CD4-positive, alpha-beta T cell treated with Interleukin-17A for 1 hour (primary cell): ENCODE results near the gene TBC1D1.
A peak's percentile ranks its signal among the peaks of the same experiment; 100 is the strongest.

ENCODE experiments used
- DNase-seq: peaks from one replicate; pipeline ENCODE4 v3.0.0-alpha.2; 2020

Gene TBC1D1

DNA sequence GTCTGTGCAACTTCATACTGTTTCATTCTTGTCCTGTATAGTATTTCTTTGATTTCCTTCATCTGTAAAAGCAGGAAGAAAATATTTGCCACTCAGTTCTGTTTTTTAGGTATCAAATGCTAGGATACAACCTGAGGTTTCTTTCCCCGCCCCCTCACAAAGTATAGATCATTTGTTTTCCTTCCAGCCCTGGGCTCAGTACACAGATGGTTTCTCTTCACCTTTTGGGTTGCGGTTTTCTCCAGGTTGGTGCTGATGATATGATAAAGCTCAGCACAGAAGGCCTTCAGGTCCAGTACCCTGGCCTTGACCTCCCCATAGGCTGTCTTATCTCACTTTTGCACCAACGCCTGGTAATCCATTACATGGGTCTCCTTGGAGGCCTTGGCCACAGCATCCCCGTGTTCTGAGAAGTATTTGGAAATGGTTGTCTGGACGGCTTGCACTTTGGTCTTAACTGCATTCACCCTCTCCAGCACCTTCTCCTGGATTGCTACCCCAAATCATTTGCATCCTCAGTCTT is 104.5 kb downstream of the TBC1D1 start:
- DNase-seq = no peak

DNA sequence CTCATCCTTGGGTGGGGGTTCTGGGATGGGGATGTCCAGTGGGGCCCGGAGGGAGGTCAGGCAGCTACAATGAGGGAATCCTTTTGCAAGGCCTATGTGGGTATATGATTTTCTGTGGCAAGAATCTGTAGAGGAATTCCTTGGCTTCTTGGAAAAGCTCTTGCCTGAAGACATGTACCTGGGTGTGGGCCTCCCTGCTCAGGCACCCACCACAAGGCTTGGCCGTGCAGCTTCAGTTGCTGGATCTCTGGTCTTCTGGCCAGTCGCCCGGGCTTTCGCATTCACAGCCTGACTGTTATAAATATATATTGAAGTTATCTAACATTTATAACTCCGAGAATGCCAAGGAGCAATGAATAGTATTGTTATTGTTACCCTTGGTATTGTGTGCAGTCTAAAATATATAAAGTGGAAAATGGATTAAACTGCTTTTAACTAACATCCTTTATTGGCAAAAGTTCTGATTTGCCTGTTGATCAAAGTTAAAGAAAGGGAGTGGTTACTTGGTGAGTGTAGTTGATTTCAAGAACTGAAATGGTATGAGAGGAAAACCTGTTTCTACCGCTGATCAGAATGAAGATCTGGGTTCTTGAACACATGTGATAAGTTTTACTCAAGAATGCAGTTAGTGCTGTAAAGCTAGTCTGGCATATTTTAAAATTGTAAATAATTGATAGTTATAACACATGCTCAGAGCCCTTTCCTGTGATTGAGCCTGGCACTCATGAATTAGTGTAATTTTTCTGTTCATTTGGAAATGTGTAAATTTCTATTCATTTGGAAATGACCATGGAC is 105.3 kb downstream of the TBC1D1 start:
- DNase-seq = no peak

DNA sequence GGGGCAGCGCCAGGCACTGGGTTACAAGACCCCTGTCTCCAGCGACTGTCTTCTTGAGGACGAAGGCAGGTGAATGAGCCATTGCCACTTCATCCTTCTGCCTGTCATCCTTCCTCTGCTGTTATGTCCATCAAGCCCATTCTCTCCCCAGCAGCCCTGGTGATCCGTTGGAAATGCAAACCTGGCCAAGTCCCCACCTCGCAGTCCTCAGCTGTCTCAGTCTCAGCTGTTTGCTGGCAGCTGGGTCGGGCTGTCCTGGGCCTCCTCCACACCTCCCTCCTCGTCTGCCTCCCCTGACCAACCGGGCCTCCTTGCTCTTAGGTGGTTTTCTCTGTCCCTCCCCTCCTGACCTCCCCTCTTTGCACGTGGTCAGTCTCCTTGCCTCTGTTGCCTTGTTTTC is 107.3 kb downstream of the TBC1D1 start:
- DNase-seq = no peak

GRCh38 chr4:37999000-37999716 is 108.3 kb downstream of the TBC1D1 start:
- no peak for DNase-seq

- no peak for DNase-seq
Observed at GRCh38 chr4:37999965-38000364, 109.1 kb downstream of the TBC1D1 start.

DNA sequence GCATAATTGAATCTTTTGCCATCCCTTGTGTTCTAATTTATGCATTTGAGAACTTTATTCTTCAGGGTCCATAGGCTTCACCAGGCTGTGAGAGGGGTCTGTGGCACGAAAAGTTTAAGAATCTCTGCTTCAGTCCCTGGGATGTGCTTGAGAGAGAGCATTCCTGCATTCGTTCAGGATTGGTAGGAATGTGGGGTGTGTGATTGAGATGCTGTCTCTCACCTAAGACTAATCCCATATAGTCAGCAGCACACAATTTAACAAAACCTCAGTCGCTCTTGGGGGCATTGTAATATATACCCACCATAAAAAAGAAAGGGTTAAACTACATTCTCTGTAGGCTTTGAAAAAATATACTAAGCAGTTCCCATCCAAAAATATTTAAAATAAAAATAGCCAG is 111.0 kb downstream of the TBC1D1 start:
- no peak for DNase-seq

DNA sequence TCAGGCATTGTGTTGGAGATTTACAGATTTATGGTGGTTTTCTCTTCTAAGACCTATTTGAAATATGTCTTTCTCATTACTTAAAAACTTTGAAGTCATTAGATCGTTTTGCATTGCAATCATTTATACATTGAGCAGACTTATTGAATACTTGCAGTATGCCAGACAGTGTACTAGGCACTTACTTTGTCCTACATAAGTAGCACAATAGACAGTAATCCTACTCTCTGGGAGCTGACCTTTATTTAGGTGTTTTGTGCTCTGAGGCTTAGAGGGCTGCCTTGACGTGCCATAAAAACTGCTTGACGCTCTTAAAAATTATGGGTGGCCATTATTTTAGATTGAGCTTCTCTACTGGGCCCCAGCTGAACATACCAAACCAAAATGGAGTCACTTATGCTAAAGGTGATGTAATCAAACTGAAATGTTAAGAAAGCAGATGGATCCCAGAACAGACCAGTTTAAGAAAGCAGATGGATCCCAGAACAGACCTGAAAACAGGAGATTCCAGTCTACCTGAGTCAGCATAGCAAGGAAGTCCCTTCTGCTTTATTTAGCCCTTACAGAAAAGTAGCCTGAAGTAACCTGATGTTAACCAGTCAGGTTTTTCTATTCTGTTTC is 111.7 kb downstream of the TBC1D1 start:
- DNase-seq = no peak

GRCh38 chr4:38003102-38003501 is 112.2 kb downstream of the TBC1D1 start:
- peak; percentile 30 for DNase-seq

- DNase-seq = no peak
Observed at GRCh38 chr4:38003628-38004027, 112.7 kb downstream of the TBC1D1 start.

DNA sequence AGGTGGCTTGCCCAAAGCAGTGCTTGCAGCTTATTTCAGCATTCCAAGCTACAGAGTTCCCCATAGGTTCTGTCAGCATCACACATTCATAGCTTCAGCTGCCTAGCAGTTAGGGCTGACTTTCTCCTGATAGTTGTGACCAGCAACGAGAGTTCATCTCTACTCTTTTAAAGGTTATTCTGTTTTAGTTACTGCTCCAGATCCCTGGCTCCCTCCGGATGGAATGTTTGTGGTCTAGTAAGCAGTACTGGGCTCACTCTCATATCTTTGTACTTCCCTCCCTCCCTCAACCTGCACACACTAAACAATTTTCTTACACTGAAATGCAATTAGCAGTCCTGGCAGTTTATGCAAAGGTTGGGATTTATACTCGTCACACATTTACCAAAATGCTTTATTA is 113.2 kb downstream of the TBC1D1 start:
- DNase-seq = no peak

- DNase-seq = no peak
Observed at GRCh38 chr4:38004887-38005286, 114.0 kb downstream of the TBC1D1 start.

DNA sequence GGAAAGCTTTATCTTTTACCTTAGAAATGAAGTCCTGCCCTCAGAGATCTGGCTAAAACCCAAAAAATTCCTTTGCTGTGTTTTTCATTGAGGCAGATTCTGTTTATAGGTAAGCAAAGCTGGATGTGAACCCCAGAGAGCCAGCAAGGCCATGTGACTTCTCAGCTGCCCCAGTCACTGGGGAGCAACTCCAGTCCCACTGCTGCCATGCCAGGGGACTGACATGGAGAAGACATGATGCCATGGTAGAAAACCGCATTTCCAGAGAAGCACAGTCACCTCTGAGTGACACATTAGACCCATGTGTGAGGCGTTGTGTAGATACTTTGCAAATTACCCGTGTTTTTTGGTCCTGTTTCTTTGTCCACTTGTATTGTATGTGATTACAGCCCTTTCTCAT is 114.8 kb downstream of the TBC1D1 start:
- no peak for DNase-seq

DNA sequence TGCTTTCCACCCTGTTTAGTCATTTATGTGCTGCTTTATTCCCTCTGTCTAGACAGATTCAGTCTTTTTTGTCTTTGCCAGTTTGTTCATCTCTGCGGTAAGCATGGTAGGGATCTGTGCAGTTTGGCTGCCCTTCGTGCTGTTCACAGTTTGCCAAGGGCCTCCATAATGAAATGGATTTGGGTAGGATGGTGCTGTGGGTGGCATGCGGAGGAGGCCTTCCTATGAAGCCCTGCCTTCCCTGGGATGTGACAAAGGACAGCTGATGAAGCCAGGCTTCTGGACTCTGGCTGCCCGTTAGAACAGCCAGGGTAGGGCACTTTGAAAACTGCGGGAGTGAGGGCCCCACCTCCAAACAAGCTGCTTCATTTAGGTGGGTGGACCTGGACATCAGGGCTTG is 116.8 kb downstream of the TBC1D1 start:
- no peak for DNase-seq

DNA sequence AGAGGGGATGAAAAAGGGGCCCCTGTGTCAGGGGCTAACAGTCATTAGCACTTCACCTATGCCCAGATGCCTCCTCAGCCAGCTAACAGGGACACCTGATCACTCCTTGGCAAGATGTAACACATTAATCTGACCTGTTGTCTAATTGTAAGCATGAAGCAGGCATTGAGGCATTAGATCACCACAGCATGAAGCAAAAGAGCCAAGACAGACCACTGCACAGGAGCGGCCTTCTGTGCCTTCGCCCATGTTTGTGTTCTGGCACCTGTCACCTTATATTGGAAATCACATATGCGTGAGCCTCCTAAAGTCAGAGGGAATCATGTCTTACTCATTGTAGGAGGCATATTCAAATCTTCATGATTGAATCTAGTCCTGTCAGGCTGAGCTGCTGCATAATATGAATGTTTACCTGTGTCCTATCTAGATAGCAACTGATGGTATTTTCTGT is 117.7 kb downstream of the TBC1D1 start:
- no peak for DNase-seq

GRCh38 chr4:38009421-38009820 is 118.5 kb downstream of the TBC1D1 start:
- no peak for DNase-seq

- no peak for DNase-seq
Observed at GRCh38 chr4:38009949-38010348, 119.1 kb downstream of the TBC1D1 start.

- no peak for DNase-seq
Observed at GRCh38 chr4:38011511-38012162, 120.8 kb downstream of the TBC1D1 start.

DNA sequence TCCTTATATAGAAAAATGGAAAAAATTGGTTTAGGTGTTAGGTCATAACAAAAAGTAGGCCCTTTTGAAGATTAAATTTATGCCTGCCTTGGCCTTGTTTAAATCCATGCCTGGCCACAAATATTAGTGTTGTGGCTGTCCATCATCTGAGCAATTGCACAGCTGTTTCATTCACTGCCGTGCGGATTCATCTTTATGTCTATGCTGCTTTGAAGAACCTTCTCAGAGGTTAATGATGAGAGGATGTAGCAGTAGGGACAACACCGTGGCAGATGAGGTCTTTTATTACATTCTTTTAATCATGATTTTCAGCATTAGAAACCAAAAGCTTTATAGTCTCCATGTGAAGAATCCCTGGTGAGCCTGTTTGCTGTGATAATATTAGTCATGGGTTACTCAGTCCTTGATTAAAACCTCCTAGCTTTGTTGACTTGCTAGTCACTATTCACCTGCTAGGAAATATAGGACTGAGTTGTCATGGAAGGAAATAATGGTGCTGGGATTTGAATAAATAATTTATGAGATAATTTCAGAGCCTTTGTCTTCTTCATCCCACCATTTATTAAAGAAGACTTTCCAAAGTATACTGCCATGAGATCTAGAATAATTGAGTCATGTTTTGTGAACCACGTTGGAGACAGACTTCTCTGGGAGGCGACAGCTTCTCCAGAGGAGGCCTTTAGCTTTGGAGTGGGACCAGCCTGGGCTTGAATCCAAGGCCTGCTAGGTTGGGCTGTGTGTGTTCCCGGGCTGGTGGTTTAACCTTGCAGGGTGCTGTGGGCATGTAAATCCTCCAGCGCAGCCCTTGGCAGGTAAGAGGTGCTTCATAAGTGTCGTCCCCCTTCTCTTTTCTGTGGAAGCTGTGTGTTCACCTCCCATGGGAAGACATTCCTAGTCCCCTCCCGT is 122.8 kb downstream of the TBC1D1 start:
- no peak for DNase-seq

DNA sequence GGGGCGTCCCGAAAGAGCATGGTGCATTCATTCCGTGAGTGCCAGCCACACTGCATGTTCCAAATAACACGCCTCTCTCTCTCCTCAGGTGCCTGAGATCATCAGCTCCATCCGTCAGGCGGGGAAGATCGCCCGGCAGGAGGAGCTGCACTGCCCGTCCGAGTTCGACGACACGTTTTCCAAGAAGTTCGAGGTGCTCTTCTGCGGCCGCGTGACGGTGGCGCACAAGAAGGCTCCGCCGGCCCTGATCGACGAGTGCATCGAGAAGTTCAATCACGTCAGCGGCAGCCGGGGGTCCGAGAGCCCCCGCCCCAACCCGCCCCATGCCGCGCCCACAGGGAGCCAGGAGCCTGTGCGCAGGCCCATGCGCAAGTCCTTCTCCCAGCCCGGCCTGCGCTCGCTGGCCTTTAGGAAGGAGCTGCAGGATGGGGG is 123.6 kb downstream of the TBC1D1 start:
- no peak for DNase-seq

GRCh38 chr4:38015886-38016515 is 125.1 kb downstream of the TBC1D1 start:
- DNase-seq = no peak

DNA sequence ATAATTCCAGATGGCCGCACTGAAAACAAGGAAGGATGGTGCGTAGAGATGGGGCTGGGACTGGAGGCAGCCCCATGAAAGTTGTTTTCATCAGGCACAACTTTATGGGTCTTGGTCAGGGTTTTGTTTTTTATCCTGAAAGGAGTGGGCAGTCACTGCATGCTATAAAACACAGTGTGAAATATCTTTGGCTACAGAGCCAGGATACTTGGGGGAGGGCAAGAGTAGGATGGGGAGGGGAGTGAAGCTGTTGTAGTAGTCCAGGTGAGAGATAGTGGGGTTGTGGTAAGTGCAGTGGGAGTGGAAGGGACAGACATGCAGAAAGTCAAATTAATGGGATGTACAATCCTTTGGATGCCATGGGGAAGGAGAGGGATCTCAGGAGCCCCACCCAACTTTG is 125.8 kb downstream of the TBC1D1 start:
- no peak for DNase-seq

DNA sequence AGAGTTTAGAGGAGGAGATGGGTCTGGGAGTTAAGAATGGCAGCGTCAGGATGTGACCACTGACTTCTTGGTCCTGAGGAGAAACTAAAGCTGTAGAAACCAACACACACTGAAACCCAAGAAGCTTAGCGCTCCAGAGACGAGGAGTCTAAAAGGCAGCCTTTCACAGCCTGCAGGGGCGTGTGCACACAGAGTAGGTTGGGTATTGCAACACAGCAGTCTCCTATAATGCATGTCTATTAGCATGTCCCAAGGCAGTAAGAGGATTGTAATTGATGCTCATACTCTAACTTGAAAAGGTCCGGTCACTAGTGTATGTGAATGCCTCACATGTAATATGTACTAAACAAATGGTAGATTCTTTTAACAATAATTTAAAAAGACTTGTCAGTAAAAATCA is 126.7 kb downstream of the TBC1D1 start:
- DNase-seq = no peak
